HG02852 (cell line): ENCODE results near the gene GZMA.
"Not testable (repeated sequence)": the region's sequence is repeated elsewhere in the genome, so short reads cannot be mapped to it uniquely, and the experiment has no call there.

Source experiments
- ATAC-seq: cut with Tn5 transposase; IDR thresholded peaks from one replicate; pipeline ENCODE4 v1.9.1; 2021; ENCODE audit warnings: mild to moderate bottlenecking, moderate library complexity; ENCODE audit not compliant: unreplicated experiment

GZMA gene

GRCh38 chr5:55102348-55102747 is at the start of gene GZMA:
GZMA (plus strand) TSS chr5:55102646; CDS start chr5:55102683, 37 bp downstream.
- ATAC-seq: no peak

GRCh38 chr5:55055183-55055582 is 47.3 kb upstream of the GZMA start:
- no peak for ATAC-seq

- ATAC-seq: no peak
Measured at GRCh38 chr5:55062039-55062779, 40.2 kb upstream of the GZMA start.

- ATAC-seq: no peak
Measured at GRCh38 chr5:55063220-55063863, 39.1 kb upstream of the GZMA start.

- no peak for ATAC-seq
Measured at GRCh38 chr5:55063899-55064298, 38.5 kb upstream of the GZMA start.

GRCh38 chr5:55064523-55064922 is 37.9 kb upstream of the GZMA start:
- ATAC-seq: no peak

DNA sequence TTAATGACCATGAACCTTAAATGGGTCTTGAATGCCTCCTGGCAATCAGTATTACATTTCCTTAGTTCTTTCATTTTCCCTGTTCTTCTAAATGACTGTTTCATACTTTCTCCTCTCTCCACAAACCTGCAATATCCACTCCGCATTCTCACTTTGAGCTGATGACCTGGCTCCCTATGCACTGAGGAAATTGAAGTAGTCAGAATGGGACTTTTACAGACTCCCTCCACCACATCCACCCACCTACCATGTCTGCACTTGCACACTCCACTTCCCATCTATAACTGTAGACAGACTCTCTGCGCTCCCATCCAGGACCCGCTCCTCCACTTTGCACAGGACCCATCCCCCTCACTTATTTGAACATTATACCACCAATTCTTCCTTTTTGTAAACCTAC is 36.2 kb upstream of the GZMA start:
- ATAC-seq: no peak

DNA sequence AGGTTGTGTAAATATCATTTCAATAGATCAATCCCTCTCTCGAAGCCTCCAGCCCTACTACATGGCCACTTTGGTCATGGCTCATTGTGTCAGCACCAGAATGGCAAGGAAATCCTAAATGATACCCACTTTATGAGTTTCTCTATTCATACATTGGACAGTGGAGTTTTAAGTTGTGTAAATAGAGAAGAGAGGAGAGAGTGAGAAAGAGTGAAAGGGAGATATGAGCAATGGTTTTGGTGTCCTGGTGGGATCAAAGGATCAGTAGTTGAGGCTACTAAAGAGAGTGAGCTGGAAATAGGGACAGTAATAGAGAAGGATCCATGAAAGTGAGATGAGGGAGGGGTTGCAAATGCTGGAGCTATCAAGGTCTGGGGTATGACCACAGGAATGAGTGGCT is 31.5 kb upstream of the GZMA start:
- no peak for ATAC-seq

DNA sequence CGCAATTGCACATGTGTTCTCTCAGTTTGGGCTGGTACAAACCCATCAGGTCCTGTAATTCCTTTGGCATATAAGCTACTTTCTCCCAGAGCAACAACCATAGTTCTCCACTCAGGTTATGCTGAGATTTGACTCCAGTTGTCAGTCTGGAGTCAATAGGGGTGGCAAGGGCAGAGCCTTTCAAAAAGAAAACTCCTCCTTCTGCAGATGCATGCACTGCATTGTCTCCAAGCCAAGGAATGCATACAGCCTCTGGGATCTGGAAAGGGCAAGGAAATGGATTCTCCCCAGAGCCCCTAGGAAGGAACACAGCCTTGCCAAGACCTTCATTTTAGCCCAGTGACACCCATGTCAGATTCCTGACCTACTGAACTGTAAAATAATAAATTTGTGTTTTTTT is 31.0 kb upstream of the GZMA start:
- no peak for ATAC-seq

DNA sequence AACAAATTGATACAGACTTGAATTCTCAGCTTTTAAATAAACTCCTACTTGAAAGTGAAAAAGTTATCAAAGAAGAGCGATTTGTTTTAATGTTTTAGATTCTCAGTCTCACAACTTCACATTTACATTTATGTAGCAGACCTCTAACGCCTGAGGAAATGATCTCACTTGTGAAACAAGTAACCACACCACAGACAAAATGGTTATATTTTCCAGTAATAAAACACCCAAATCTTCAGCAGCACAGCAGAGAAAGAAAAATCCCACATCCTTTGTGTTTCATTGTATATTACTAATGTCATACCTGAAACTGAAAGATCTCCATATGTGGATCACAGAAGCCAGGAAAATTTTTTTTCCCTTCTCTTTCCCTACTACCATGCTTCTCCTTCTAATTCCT is 29.8 kb upstream of the GZMA start:
- ATAC-seq: no peak

GRCh38 chr5:55073211-55073610 is 29.2 kb upstream of the GZMA start:
- no peak for ATAC-seq

DNA sequence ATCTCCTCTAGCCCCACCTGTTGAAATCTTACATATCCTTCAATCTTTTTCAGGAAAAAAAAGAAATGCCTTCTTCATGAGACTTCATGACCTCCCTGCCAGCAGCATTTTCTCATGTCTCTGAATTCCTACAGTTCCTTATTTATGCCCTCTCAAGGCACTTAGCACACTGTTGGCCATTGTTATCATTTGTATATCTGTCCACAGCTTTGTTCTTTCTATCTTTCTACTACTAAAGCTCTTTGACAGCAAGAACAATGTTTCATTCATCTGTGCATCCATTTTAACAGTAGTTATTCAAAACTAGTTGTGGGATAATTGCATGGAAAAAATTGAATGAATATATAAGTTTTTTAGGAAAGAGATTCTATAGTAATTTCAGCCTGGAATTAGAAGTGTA is 20.9 kb upstream of the GZMA start:
- ATAC-seq: no peak

DNA sequence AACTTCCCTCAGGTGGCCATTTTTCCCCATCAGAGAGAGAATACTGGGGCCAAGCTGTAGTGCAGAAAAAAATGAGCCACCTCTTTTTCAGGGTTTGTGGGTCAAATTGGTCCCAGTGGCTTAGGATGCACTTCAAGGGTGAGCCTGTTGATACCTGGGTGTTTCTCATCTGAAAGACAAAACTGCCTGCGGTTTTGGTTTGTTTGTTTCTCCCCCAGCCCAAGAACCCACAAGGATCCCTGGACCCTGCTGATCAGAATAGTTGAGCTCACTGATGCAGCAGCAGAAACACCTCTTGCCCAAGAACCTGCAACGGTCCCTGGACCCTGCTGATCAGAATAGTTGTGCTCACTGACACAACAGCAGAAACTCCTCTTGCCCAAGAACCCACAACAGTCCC is 13.1 kb upstream of the GZMA start:
- ATAC-seq: not testable (repeated sequence)

DNA sequence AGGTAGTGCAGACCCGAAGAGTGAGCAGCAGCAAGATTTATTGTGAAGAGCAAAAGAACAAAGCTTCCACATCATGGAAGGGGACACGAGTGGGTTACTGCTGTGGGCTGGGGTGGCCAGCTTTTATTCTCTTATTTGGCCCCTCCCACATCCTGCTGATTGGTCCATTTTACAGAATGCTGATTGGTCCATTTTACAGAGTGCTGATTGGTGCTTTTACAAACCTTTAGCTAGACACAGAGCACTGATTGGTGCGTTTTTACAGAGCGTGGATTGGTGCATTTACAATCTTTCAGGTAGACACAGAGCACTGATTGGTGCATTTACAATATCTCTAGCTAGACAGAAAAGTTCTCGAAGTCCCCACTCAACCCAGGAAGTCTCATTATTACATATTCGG is 11.4 kb upstream of the GZMA start:
- ATAC-seq: not testable (repeated sequence)

GRCh38 chr5:55096182-55096581 is 6.3 kb upstream of the GZMA start:
- no peak for ATAC-seq

DNA sequence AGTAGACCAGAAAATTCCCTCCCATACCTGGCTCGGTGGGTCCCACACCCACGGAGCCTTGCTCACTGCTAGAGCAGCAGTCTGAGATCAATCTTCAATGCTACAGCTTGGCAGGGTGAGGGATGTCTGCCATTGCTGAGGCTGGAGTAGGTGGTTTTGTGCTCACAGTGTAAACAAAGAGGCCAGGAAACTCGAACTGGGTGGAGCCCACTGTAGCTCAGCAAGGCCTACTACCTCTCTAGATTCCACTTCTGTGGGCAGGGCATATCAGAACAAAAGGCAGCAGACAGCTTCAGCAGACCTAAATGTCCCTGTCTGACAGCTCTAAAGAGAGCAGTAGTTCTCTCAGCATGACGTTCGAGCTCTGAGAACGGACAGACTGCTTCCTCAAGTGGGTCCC is 5.6 kb upstream of the GZMA start:
- no peak for ATAC-seq

DNA sequence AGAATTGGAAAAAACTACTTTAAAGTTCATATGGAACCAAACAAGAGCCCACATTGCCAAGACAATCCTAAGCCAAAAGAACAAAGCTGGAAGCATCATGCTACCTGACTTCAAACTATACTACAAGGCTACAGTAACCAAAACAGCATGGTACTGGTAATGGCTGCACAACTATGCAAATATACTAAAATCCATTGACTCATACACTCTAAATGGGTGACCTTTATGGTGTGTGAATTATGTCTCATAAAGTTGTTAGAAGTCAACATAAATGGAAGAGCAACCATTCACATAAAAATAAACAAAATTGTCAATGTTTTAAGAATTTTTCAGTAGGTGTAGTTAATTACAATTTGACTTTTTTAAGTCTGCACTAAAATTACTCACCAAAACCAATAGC is 1.3 kb upstream of the GZMA start:
- ATAC-seq: not testable (repeated sequence)

- no peak for ATAC-seq
Measured at GRCh38 chr5:55101556-55102276, 730 bp upstream of the GZMA start.

GRCh38 chr5:55104036-55104772 is 1.8 kb downstream of the GZMA start:
- ATAC-seq: no peak

GRCh38 chr5:55104946-55105701 is 2.7 kb downstream of the GZMA start:
- no peak for ATAC-seq

GRCh38 chr5:55105976-55106375 is 3.5 kb downstream of the GZMA start:
- ATAC-seq: not testable (repeated sequence)
